Measurements from ENCODE around the gene TINAGL1.

GRCh38 chr1:31607360-31607759, 31.0 kb downstream of the TINAGL1 start:
- TF ChIP-seq CTCF (conservative IDR thresholded peaks at IDR 0.05): no peak
- TF ChIP-seq ZFX (IDR thresholded peaks at IDR 0.05): no peak

All from C4-2B (cell line).